ENCODE results near the gene PRKG1.

The PRKG1 gene

DNA sequence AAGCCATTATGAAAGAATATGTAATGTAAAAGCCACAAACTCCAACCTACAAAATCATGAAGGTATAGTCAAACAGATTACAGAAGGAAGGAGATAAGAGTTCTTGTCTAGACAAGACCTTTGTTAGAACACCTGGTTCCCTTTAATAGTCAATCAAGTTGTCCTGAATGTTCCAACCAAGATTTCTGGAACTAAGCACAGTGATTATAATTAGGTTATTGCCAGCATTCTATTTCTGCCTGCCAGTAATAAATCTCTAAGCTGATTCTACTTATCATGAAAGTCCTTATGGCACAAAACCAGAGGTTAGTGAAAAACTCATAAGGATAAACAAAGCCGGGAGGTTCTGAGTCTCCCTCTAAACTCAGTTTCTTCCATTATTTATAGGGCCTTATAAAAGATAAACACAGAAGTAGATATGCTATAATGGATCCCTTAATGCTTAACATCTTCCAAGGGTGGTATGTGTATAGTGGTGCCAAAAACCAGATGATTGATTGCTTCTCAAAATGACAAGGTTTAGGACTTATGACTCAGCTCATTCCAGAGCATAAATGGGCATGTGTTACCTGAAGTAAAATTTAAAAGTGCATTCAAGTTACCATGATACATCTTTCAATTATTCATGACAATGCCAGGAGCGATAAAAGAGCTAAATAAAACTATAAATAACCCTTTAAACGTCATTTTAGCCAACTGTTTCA lies 387.9 kb downstream of the PRKG1 start:
- no peak for DNase-seq

DNA sequence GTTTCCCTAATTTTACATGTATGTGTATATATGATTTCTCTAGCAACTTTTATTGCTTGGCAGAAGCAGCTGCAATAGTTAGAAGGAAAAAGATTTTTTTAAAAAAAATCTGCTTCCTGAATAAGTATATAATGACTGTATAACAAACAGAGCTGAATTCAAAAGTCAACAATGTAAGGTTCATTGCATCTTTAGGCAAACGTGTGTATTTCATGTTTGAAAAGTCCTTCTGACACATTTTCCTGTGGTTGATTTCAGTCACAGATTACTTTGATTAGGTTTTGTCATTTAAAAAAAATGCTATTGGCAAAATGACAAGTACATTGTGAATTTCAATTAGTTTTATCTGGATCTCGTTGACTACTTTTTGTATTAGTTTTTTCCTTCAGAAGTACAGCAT lies 394.1 kb downstream of the PRKG1 start:
- no peak for DNase-seq

- no peak for DNase-seq
These were observed 395.4 kb downstream of the PRKG1 start for GRCh38 chr10:51469686-51470085.

- DNase-seq = no peak
These were observed 397.0 kb downstream of the PRKG1 start for GRCh38 chr10:51471271-51471670.

DNA sequence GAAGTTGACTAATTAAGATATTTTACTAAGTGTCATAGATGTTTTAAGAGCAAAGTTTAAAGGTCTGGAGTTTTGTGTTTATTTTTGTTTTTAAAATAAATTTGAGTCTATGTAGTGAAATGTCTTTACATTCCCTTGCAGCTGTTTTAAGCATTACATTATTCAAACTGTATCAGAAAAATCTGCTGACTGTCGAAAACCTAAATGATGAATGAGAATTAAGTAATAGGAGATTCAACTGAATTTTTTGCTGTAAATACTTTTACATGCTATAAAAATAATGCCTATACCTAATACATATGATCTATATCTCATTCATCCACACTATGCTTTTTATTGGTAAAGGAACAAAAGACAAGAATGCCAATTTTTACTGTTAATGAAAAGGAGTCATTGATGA lies 397.9 kb downstream of the PRKG1 start:
- DNase-seq = no peak

- DNase-seq = no peak
These were observed 405.4 kb downstream of the PRKG1 start for GRCh38 chr10:51479711-51480110.

DNA sequence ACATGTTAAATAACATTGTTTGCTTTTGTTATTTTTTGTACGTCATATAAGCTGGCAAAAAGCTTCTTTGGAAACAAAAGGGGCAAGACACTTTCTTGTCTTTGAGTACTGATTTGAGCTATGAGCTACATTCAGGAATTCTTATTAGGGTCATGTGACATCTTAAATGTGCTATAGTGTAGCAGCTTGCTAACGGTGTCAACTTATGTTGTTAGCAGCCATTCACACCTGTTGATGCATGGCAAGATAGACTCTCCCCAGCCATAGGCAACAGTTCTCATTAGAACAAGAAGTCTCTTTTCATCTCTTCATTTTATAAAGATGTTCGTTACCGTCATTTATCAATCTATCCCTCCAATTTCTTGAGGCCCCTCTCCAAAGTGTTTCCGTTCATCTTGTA lies 411.4 kb downstream of the PRKG1 start:
- DNase-seq = no peak

GRCh38 chr10:51487576-51487975 lies 413.3 kb downstream of the PRKG1 start:
- DNase-seq = no peak

DNA sequence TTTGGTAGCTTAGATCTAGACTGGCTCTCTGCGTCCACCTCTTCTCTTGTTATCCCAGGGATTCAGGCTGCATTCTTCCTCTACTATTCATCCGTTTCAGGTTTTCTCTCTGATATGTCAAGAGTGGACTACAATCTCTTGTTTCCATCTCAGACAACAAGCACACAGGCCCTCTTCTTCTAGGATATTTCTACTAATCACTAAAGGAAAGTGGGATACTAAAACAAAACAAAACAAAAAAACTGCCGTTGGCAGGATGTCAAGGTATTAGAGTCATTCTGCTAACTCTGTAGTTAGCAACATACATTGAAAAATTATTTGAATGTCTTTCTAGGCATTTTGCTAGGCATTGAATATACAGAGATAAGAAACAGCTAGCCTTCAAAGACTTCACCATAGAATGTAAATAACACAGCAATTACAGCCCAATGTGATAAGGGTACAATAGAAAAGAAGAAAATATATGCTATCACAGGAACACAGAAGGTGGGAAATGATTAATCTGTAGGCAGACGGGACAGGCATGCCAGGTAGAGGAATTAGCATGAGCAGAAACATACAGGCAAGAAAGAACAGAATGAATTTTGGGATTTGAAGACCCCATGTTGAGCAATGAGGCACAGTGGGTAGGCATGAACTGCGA lies 414.6 kb downstream of the PRKG1 start:
- no peak for DNase-seq

- no peak for DNase-seq
These were observed 424.1 kb downstream of the PRKG1 start for GRCh38 chr10:51498424-51498823.

DNA sequence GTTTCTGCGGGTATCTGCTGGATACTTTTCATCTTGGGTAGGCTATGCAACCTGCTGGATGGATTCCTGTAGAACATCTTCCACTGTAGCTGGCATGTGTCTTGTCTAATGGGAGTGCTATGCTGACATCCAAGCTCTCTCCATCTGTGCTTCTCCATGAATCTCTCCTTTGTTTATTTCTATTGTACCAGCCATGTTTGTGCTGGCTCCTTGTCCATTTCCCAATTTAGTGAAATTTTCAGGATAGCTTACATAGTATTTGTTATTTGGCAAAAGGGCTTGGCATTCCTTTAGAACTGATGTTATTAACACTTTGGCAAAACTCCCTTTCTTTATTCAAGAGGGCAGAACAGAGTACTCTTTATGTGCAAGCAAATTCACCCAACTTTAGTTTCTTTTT lies 427.1 kb downstream of the PRKG1 start:
- no peak for DNase-seq

GRCh38 chr10:51502124-51502523 lies 427.8 kb downstream of the PRKG1 start:
- DNase-seq = no peak

DNA sequence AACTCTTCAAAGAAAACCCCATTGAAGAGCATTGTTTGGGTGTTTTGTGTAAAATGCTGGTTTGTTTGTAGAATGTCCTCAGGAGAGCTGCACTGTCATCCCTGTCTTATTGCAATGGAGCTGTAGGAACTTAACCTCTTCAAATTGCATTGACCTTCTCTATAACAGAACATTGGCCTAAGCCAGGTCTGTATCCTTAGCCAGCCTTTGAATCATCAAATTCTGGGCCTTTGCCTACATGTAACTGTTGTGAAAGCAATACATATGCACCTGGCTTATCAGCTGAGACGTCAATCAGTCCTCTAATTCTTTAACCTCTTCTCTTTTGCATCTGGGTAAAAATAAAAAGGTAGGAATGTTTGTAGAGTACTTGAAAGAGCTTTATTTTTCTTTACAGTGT lies 429.1 kb downstream of the PRKG1 start:
- DNase-seq = no peak

- no peak for DNase-seq
These were observed 433.2 kb downstream of the PRKG1 start for GRCh38 chr10:51507476-51507875.

DNA sequence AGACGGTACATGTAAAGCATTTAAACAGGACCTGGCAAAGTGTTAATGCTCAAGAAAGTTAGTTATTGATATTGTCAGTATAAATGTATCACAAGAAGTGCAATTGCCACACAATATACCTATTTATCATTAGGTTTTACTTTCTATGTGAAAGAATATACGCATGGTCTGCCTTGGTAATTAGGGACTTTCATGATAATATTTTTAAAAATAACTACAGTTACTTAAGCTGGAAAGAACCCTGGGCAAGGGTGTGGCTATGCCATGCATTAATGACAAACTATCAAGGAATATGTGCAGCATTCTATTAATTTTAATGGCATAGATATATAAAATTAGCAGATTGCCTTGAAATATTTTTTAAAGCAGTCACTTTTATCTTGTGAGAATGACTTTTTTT lies 433.9 kb downstream of the PRKG1 start:
- DNase-seq = no peak

DNA sequence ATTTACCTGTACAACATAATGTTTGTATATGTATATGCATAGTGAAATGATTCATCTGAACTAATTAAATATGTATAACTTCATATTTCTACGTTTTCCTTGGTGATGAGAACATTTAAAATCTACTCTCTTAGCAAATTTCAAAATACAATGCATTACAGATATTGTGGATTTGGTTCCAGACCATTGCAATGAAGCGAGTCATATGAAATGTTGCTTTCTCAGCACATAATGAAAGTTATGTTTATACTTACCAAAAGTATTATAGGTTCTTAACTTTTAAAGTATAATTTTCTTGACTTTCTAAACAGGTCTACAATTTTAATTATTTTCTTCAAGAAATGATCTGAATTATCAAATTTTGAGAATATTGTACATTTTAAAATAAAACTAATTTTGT lies 435.9 kb downstream of the PRKG1 start:
- no peak for DNase-seq

DNA sequence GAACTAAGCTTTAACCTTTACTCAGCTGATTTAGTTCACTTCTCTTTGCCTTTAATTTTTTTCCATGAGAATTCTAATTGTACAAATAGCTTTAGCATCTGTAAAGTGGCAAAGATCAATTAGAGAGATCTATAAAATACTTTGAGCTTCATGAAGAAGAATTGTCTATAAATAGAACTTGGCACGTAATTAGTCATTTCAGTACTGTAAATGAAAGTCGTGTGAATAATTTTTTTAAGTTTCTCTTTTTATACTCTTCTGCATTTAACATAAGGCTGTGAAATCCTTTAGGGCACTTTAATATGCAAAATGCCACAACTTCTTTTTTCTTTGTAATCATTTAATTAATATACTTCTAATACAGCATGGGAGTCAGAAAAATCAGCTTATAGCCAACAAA lies 447.3 kb downstream of the PRKG1 start:
- no peak for DNase-seq

DNA sequence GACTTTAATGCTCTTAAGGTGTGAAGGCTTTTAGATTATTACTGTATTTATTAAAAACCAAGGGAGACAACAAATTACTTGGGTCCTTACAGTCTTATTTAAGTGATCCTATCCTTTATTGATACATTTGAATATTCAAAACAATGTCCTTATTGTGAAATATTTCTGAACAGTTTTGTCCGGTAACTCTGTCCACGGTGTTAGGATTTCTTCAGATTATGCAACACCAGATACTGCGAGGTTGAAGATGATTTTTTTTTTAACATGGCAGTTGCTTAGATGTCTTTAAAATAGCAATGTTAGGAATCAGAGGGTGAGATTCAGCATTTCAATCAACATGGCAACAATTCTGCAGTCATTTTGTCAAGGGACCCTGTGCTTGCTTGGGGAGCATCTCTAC lies 448.6 kb downstream of the PRKG1 start:
- no peak for DNase-seq

GRCh38 chr10:51523440-51523839 lies 449.2 kb downstream of the PRKG1 start:
- no peak for DNase-seq

- no peak for DNase-seq
These were observed 449.8 kb downstream of the PRKG1 start for GRCh38 chr10:51524041-51524440.

DNA sequence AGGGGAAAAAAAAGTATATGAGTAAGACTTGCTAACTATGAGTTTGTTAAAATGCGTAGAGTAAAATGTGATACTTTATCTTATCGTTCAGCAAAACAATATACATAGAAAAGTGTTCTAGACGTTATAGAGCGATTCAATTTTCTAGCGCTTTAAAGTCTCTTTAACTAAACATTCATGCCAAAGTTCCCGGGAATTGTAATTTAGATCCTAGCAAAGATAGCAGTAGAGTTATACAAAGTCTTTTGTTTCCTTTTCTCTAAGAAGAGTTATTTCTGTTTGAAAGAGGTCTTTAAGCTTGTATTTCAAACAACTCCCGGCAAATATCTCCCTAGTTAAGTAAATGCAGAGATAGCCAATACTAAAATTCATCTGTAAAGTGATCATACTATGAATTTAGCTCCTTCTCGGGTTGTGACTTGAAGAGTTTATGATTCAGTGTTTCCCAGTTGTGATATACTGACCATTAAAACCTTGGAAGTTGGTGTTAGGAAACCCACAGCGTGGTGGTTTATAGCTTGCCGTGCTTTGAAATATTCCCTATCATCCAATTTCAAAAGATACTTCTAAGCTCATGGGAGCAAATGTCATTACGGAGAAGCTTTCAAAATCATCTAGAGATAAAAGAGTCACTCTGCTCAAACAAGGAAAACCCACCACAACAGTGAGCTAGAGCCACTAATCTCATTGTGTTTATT lies 453.4 kb downstream of the PRKG1 start:
- no peak for DNase-seq

DNA sequence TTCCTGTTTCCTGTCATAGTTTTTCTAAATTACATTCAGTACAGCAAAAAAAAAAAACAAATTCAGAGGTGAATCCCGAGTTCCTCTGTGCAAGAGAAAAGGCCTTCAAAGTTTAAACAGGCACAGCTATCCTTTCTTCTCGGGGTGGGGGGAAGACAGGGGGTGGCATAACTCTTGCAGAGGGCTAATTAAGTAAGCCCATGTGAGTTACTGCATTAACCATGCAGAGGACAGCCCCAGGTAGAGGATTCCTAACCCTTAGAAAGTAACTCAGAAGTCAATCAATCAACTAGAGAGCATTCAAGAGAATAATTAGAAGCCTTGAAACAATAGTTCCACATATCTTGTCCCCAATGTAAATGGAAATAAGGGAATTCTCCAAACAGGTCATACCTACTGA lies 454.2 kb downstream of the PRKG1 start:
- no peak for DNase-seq

- no peak for DNase-seq
These were observed 456.3 kb downstream of the PRKG1 start for GRCh38 chr10:51530541-51530940.

DNA sequence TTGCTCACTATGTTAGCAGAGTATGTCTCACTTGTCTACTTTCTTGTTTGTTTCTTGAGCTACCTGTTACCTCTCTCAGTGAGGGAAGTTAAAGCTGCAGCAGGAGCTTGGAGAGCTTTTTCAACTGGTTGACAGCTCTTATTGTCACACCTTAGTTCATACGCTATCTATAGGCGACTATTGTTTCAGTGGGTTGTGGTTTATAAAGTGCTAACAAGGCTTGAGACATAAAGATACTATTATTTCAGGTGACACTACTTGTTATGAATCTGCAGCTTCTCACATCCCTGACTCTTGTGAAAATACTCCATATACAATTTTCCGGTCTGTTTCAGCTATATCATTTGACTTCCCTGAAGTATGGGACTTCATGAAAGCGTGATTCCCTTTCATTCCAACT lies 457.8 kb downstream of the PRKG1 start:
- no peak for DNase-seq
